Endodermal cell (in vitro differentiated cells): ENCODE measurements around the gene SRGAP1. TPM values are rescaled to one million over a fixed set of nuclear protein-coding genes. Genes with fewer than 3 reads are reported as not detected.
A peak's percentile ranks its signal among the peaks of the same experiment; 100 is the strongest.

Source experiments
- DNase-seq: peaks from one replicate; pipeline ENCODE4 v3.0.0-alpha.2; 2017
- H3K27ac ChIP-seq: 2 replicates; pipeline ENCODE4 v1.5.1; 2013; ENCODE audit warnings: mild to moderate bottlenecking, low read depth, low read length, moderate library complexity
- H3K27me3 ChIP-seq: 2 replicates; pipeline ENCODE4 v1.6.1; 2013; ENCODE audit warnings: mild to moderate bottlenecking, low read length, moderate library complexity; ENCODE audit not compliant: insufficient read depth, control insufficient read depth, poor library complexity, severe bottlenecking
- H3K36me3 ChIP-seq: 2 replicates; pipeline ENCODE4 v1.7.0; 2013; ENCODE audit warnings: mild to moderate bottlenecking, low read length, moderate library complexity; ENCODE audit not compliant: control insufficient read depth, insufficient read depth
- H3K4me1 ChIP-seq: one replicate; pipeline ENCODE4 v1.7.0; 2013; ENCODE audit warnings: low read length; ENCODE audit not compliant: control insufficient read depth, insufficient read depth
- H3K4me3 ChIP-seq: 2 replicates; pipeline ENCODE4 v1.5.1; 2013; ENCODE audit warnings: mild to moderate bottlenecking, low read length, moderate library complexity
- H3K9ac ChIP-seq: 2 replicates; pipeline ENCODE4 v1.6.1; 2013; ENCODE audit warnings: mild to moderate bottlenecking, low read length, moderate library complexity; ENCODE audit not compliant: poor library complexity, severe bottlenecking; ENCODE audit errors: extremely low read depth
- H3K9me3 ChIP-seq: 2 replicates; pipeline ENCODE4 v1.6.1; 2013; ENCODE audit warnings: mild to moderate bottlenecking, low read length, moderate library complexity; ENCODE audit not compliant: control insufficient read depth
- H3K27ac Mint-ChIP-seq: 2 replicates; pipeline ENCODE4 v1.8.0; 2020; ENCODE audit warnings: mixed read lengths
- H3K27me3 Mint-ChIP-seq: 2 replicates; pipeline ENCODE4 v1.8.0; 2021; ENCODE audit warnings: mild to moderate bottlenecking, mixed read lengths; ENCODE audit not compliant: insufficient read depth
- H3K36me3 Mint-ChIP-seq: 2 replicates; pipeline ENCODE4 v1.8.0; 2020; ENCODE audit warnings: low read depth, mixed read lengths
- H3K4me1 Mint-ChIP-seq: 2 replicates; pipeline ENCODE4 v1.8.0; 2020; ENCODE audit warnings: mixed read lengths
- H3K4me3 Mint-ChIP-seq: 2 replicates; pipeline ENCODE4 v1.8.0; 2020; ENCODE audit warnings: mild to moderate bottlenecking, moderate library complexity, mixed read lengths
- H3K9me3 Mint-ChIP-seq: 2 replicates; pipeline ENCODE4 v1.8.0; 2020; ENCODE audit warnings: mild to moderate bottlenecking, mixed read lengths
- CTCF ChIP-seq: fragments of 200-600 bp; sonication (generic); conservative IDR thresholded peaks from 2 replicates; pipeline ENCODE4 v1.5.0; 2021; ENCODE audit warnings: antibody characterized with exemption, mild to moderate bottlenecking
- WGBS, 2 experiments: methylation state at CpG; one replicate each; pipeline versions ENCODE4 v1.1.5 to v1.1.7; 2013; ENCODE audit warnings: missing lambda C conversion rate in 2 of 2, mixed read lengths in 1 of 2; ENCODE audit not compliant: insufficient coverage in 1 of 2, insufficient read length in 1 of 2; 5-methylcytosine and 5-hydroxymethylcytosine counted together
- total RNA-seq, 2 donors: library from RNA; stranded (reverse); fragmentation: NEBNext Ultra II Directional in 1 of 2; extraction: Animal tissue kit (Norgen Biotek cat#: 25700) in 1 of 2; gene quantifications; 2 replicates in 1 of 2; 3 replicates in 1 of 2; pipeline ENCODE4 v1.2.1, GENCODE V29; 2021

SRGAP1 gene
- total RNA-seq, 2 donors from 2014 or later: 10.6 to 13.4 TPM

- Mint-ChIP-seq H3K27ac (no peak overlapping the region), H3K36me3 (no peaks in the 10 kb centered on the region), H3K4me1 (peaks cover 17% of the 10 kb centered on the region), H3K4me3 (no peak overlapping the region), H3K9me3 (no peaks in the 10 kb centered on the region), H3K27me3 (no peaks in the 10 kb centered on the region)
- H3K4me3 ChIP-seq: peak overlapping the region; percentile 57
- no peaks in the 10 kb centered on the region for H3K9me3 ChIP-seq
- no peaks in the 10 kb centered on the region for H3K36me3 ChIP-seq
- no peak for DNase-seq
- no peaks in the 10 kb centered on the region for H3K27me3 ChIP-seq
- no peak overlapping the region for H3K9ac ChIP-seq
- no peak for TF ChIP-seq CTCF
- no peaks in the 10 kb centered on the region for H3K4me1 ChIP-seq
- H3K27ac ChIP-seq: no peak overlapping the region
- 86 to 88% methylated on average over 1 to 2 of the region's 2 CpGs for WGBS, 2 experiments
Observed at GRCh38 chr12:63862969-63863230, 18.4 kb downstream of the SRGAP1 start.

- Histone ChIP-seq H3K27ac (no peak overlapping the region), H3K27me3 (no peaks in the 10 kb centered on the region), H3K4me1 (no peaks in the 10 kb centered on the region), H3K4me3 (no peak overlapping the region), H3K9ac (no peak overlapping the region), H3K36me3 (no peaks in the 10 kb centered on the region), H3K9me3 (no peaks in the 10 kb centered on the region)
- Mint-ChIP-seq H3K9me3 (no peaks in the 10 kb centered on the region), H3K4me3 (no peak overlapping the region), H3K27ac (no peak overlapping the region), H3K36me3 (no peaks in the 10 kb centered on the region), H3K4me1 (peaks cover 17% of the 10 kb centered on the region), H3K27me3 (no peaks in the 10 kb centered on the region)
- no peak for DNase-seq
- WGBS, 2 experiments: 94 to 100% methylated on average over 3 to 5 of the region's 5 CpGs
- TF ChIP-seq CTCF: no peak
Observed at GRCh38 chr12:63863658-63864453, 19.4 kb downstream of the SRGAP1 start.

- H3K9me3 Mint-ChIP-seq: no peaks in the 10 kb centered on the region
- Histone ChIP-seq H3K4me3 (no peak overlapping the region), H3K36me3 (no peaks in the 10 kb centered on the region), H3K9ac (no peak overlapping the region), H3K27ac (no peak overlapping the region), H3K4me1 (no peaks in the 10 kb centered on the region), H3K27me3 (no peaks in the 10 kb centered on the region), H3K9me3 (no peaks in the 10 kb centered on the region)
- H3K4me1 Mint-ChIP-seq: peaks cover 17% of the 10 kb centered on the region
- no peaks in the 10 kb centered on the region for H3K27me3 Mint-ChIP-seq
- no peak overlapping the region for H3K4me3 Mint-ChIP-seq
- no peak for DNase-seq
- no peak for TF ChIP-seq CTCF
- H3K36me3 Mint-ChIP-seq: no peaks in the 10 kb centered on the region
- no peak overlapping the region for H3K27ac Mint-ChIP-seq
Observed at GRCh38 chr12:63864454-63864706, 19.9 kb downstream of the SRGAP1 start.
